ENCODE measurements around the gene XIST. TPM values are rescaled to one million over a fixed set of nuclear protein-coding genes. Genes with fewer than 3 reads are reported as not detected.

XIST gene
- total and polyA plus RNA-seq, 4 donors: 0.25 to 437 (median 352) TPM

GRCh38 chrX:73831500-73831899 is 21.0 kb downstream of the XIST start:
- no peaks in the 10 kb centered on the region for H3K9me3 ChIP-seq (ENCODE audit: control insufficient read depth, low read length)
- no peak overlapping the region for H3K27ac ChIP-seq (ENCODE audit: low read depth in 1 of 2, low read length in 2 of 2)
- peaks cover 0 to 2% of the 10 kb centered on the region in 2 donors for H3K4me1 ChIP-seq (ENCODE audit: control insufficient read depth in 1 of 2, insufficient read depth in 2 of 2, low read length in 2 of 2)
- H3K27me3 ChIP-seq (ENCODE audit: control insufficient read depth in 1 of 2, insufficient read depth in 2 of 2, low read length in 1 of 2): no peaks in the 10 kb centered on the region
- no peak overlapping the region for H3K4me3 ChIP-seq (ENCODE audit: low read length in 2 of 2)
- H3K36me3 ChIP-seq (ENCODE audit: control insufficient read depth in 1 of 2, insufficient read depth in 2 of 2, low read length in 1 of 2): peaks cover 0 to 10% of the 10 kb centered on the region in 2 donors
- 69 to 78% methylated on average over 2 of the region's 2 CpGs for WGBS, 2 donors
- DNase-seq (no peak), ATAC-seq (ENCODE audit: low FRiP score) (no peak)
- intact Hi-C loops (cut with DNase I): no loop called here

- WGBS, 2 donors: 82 to 84% methylated on average over 9 of the region's 9 CpGs
- intact Hi-C loops (cut with DNase I): no loop called here
- no peak overlapping the region for H3K27ac ChIP-seq (ENCODE audit: low read depth in 1 of 2, low read length in 2 of 2)
- H3K4me1 ChIP-seq (ENCODE audit: control insufficient read depth in 1 of 2, insufficient read depth in 2 of 2, low read length in 2 of 2): peaks cover 0 to 2% of the 10 kb centered on the region in 2 donors
- no peak overlapping the region for H3K4me3 ChIP-seq (ENCODE audit: low read length in 2 of 2)
- H3K9me3 ChIP-seq (ENCODE audit: control insufficient read depth, low read length): no peaks in the 10 kb centered on the region
- ATAC-seq (ENCODE audit: low FRiP score) (no peak), DNase-seq (no peak)
- H3K27me3 ChIP-seq (ENCODE audit: control insufficient read depth in 1 of 2, insufficient read depth in 2 of 2, low read length in 1 of 2): no peaks in the 10 kb centered on the region
- peaks cover 0 to 10% of the 10 kb centered on the region in 2 donors for H3K36me3 ChIP-seq (ENCODE audit: control insufficient read depth in 1 of 2, insufficient read depth in 2 of 2, low read length in 1 of 2)
Observed at GRCh38 chrX:73830489-73831414, 21.8 kb downstream of the XIST start.

- WGBS, 2 donors: 68 to 74% methylated on average over 5 of the region's 5 CpGs
- ATAC-seq (ENCODE audit: low FRiP score) (no peak), DNase-seq (no peak)
- Histone ChIP-seq H3K27me3 (ENCODE audit: control insufficient read depth in 1 of 2, insufficient read depth in 2 of 2, low read length in 1 of 2) (no peaks in the 10 kb centered on the region), H3K4me3 (ENCODE audit: low read length in 2 of 2) (no peak overlapping the region), H3K4me1 (ENCODE audit: control insufficient read depth in 1 of 2, insufficient read depth in 2 of 2, low read length in 2 of 2) (peaks cover 0 to 2% of the 10 kb centered on the region in 2 donors), H3K36me3 (ENCODE audit: control insufficient read depth in 1 of 2, insufficient read depth in 2 of 2, low read length in 1 of 2) (peaks cover 0 to 10% of the 10 kb centered on the region in 2 donors), H3K27ac (ENCODE audit: low read depth in 1 of 2, low read length in 2 of 2) (no peak overlapping the region), H3K9me3 (ENCODE audit: control insufficient read depth, low read length) (no peaks in the 10 kb centered on the region)
- intact Hi-C loops (cut with DNase I): no loop called here
Observed at GRCh38 chrX:73829890-73830466, 22.5 kb downstream of the XIST start.

GRCh38 chrX:73828080-73828720 is 24.3 kb downstream of the XIST start:
- H3K27me3 ChIP-seq (ENCODE audit: control insufficient read depth in 1 of 2, insufficient read depth in 2 of 2, low read length in 1 of 2): no peaks in the 10 kb centered on the region
- H3K36me3 ChIP-seq (ENCODE audit: control insufficient read depth in 1 of 2, insufficient read depth in 2 of 2, low read length in 1 of 2): peaks cover 0 to 10% of the 10 kb centered on the region in 2 donors
- no peak overlapping the region for H3K27ac ChIP-seq (ENCODE audit: low read depth in 1 of 2, low read length in 2 of 2)
- intact Hi-C loops (cut with DNase I): no loop called here
- no peak overlapping the region for H3K4me3 ChIP-seq (ENCODE audit: low read length in 2 of 2)
- 61 to 78% methylated on average over 2 of the region's 2 CpGs for WGBS, 2 donors
- DNase-seq (no peak), ATAC-seq (ENCODE audit: low FRiP score) (no peak)
- no peaks in the 10 kb centered on the region for H3K9me3 ChIP-seq (ENCODE audit: control insufficient read depth, low read length)
- H3K4me1 ChIP-seq (ENCODE audit: control insufficient read depth in 1 of 2, insufficient read depth in 2 of 2, low read length in 2 of 2): peaks cover 0 to 2% of the 10 kb centered on the region in 2 donors

GRCh38 chrX:73827406-73827805 is 25.1 kb downstream of the XIST start:
- no peak for ATAC-seq (ENCODE audit: low FRiP score)
- no peak for DNase-seq
- peaks cover 0 to 2% of the 10 kb centered on the region in 2 donors for H3K4me1 ChIP-seq (ENCODE audit: control insufficient read depth in 1 of 2, insufficient read depth in 2 of 2, low read length in 2 of 2)
- H3K27me3 ChIP-seq (ENCODE audit: control insufficient read depth in 1 of 2, insufficient read depth in 2 of 2, low read length in 1 of 2): no peaks in the 10 kb centered on the region
- intact Hi-C loops (cut with DNase I): no loop called here
- H3K27ac ChIP-seq (ENCODE audit: low read depth in 1 of 2, low read length in 2 of 2): no peak overlapping the region
- H3K4me3 ChIP-seq (ENCODE audit: low read length in 2 of 2): no peak overlapping the region
- 78 to 80% methylated on average over 4 of the region's 4 CpGs for WGBS, 2 donors
- no peaks in the 10 kb centered on the region for H3K9me3 ChIP-seq (ENCODE audit: control insufficient read depth, low read length)
- peaks cover 0 to 10% of the 10 kb centered on the region in 2 donors for H3K36me3 ChIP-seq (ENCODE audit: control insufficient read depth in 1 of 2, insufficient read depth in 2 of 2, low read length in 1 of 2)

GRCh38 chrX:73826996-73827395 is 25.5 kb downstream of the XIST start:
- DNase-seq: no peak
- Histone ChIP-seq H3K27me3 (ENCODE audit: control insufficient read depth in 1 of 2, insufficient read depth in 2 of 2, low read length in 1 of 2) (no peaks in the 10 kb centered on the region), H3K36me3 (ENCODE audit: control insufficient read depth in 1 of 2, insufficient read depth in 2 of 2, low read length in 1 of 2) (peaks cover 0 to 10% of the 10 kb centered on the region in 2 donors), H3K4me1 (ENCODE audit: control insufficient read depth in 1 of 2, insufficient read depth in 2 of 2, low read length in 2 of 2) (peaks cover 0 to 2% of the 10 kb centered on the region in 2 donors), H3K9me3 (ENCODE audit: control insufficient read depth, low read length) (no peaks in the 10 kb centered on the region), H3K4me3 (ENCODE audit: low read length in 2 of 2) (no peak overlapping the region), H3K27ac (ENCODE audit: low read depth in 1 of 2, low read length in 2 of 2) (no peak overlapping the region)
- WGBS, 2 donors: 84 to 88% methylated on average over 5 of the region's 5 CpGs
- no peak for ATAC-seq (ENCODE audit: low FRiP score)
- intact Hi-C loops (cut with DNase I): no loop called here

- Histone ChIP-seq H3K4me3 (ENCODE audit: low read length in 2 of 2) (no peak overlapping the region), H3K9me3 (ENCODE audit: control insufficient read depth, low read length) (no peaks in the 10 kb centered on the region), H3K27me3 (ENCODE audit: control insufficient read depth in 1 of 2, insufficient read depth in 2 of 2, low read length in 1 of 2) (no peaks in the 10 kb centered on the region), H3K36me3 (ENCODE audit: control insufficient read depth in 1 of 2, insufficient read depth in 2 of 2, low read length in 1 of 2) (peaks cover 0 to 10% of the 10 kb centered on the region in 2 donors), H3K4me1 (ENCODE audit: control insufficient read depth in 1 of 2, insufficient read depth in 2 of 2, low read length in 2 of 2) (no peaks in the 10 kb centered on the region), H3K27ac (ENCODE audit: low read depth in 1 of 2, low read length in 2 of 2) (no peak overlapping the region)
- intact Hi-C loops (cut with DNase I): no loop called here
- 16 to 31% methylated on average over 1 of the region's 1 CpG for WGBS, 2 donors
- DNase-seq (no peak), ATAC-seq (ENCODE audit: low FRiP score) (no peak)
Observed at GRCh38 chrX:73825569-73825968, 26.9 kb downstream of the XIST start.

- Histone ChIP-seq H3K27ac (ENCODE audit: low read depth in 1 of 2, low read length in 2 of 2) (no peak overlapping the region), H3K27me3 (ENCODE audit: control insufficient read depth in 1 of 2, insufficient read depth in 2 of 2, low read length in 1 of 2) (no peaks in the 10 kb centered on the region), H3K4me3 (ENCODE audit: low read length in 2 of 2) (no peak overlapping the region), H3K36me3 (ENCODE audit: control insufficient read depth in 1 of 2, insufficient read depth in 2 of 2, low read length in 1 of 2) (peaks cover 0 to 8% of the 10 kb centered on the region in 2 donors), H3K9me3 (ENCODE audit: control insufficient read depth, low read length) (no peaks in the 10 kb centered on the region), H3K4me1 (ENCODE audit: control insufficient read depth in 1 of 2, insufficient read depth in 2 of 2, low read length in 2 of 2) (no peaks in the 10 kb centered on the region)
- 80 to 82% methylated on average over 2 of the region's 2 CpGs for WGBS, 2 donors
- DNase-seq (no peak), ATAC-seq (ENCODE audit: low FRiP score) (no peak)
- intact Hi-C loops (cut with DNase I): no loop called here
Observed at GRCh38 chrX:73823473-73824004, 29.0 kb downstream of the XIST start.
